Neural cell (in vitro differentiated cells): Measurements from ENCODE around the gene RAPGEF2.

ENCODE experiments used
- CTCF ChIP-seq: fragments of 450-650 bp; IDR thresholded peaks from 2 replicates; pipeline ENCODE4 v1.5.1; 2014; ENCODE audit warnings: antibody characterized with exemption, mild to moderate bottlenecking, moderate library complexity; ENCODE audit not compliant: poor library complexity, severe bottlenecking
- EP300 ChIP-seq: fragments of 450-650 bp; conservative IDR thresholded peaks from 2 replicates; pipeline ENCODE4 v1.6.1; 2014; ENCODE audit warnings: antibody characterized with exemption, mild to moderate bottlenecking, moderate library complexity; ENCODE audit not compliant: poor library complexity, severe bottlenecking
- POLR2AphosphoS5 ChIP-seq: IDR thresholded peaks from 2 replicates; pipeline ENCODE4 v1.6.1; 2012
- TAF1 ChIP-seq: IDR thresholded peaks from 2 replicates; pipeline ENCODE4 v1.6.1; 2012; ENCODE audit warnings: low read depth

- TF ChIP-seq CTCF = no peak
- TF ChIP-seq EP300 = no peak
- TF ChIP-seq POLR2AphosphoS5 = no peak
- no peak for TF ChIP-seq TAF1
Measured at GRCh38 chr4:159098482-159099127, 4.3 kb upstream of the RAPGEF2 start.
